22Rv1 (cell line): ENCODE results near the gene GM2A.

Experiments used
- H3K27ac ChIP-seq: fragments of 450-650 bp; 2 replicates; pipeline ENCODE4 v1.5.1; 2017
- ZFX ChIP-seq: fragments of 450-650 bp; IDR thresholded peaks from 2 replicates; pipeline ENCODE4 v1.6.1; 2017; ENCODE audit warnings: antibody characterized with exemption, borderline replicate concordance
- TF ChIP-seq, protein P1 (sequence below): fragments of 450-650 bp; IDR thresholded peaks from 2 replicates; pipeline ENCODE4 v1.5.1; 2017; ENCODE audit warnings: mild to moderate bottlenecking

Gene GM2A

DNA sequence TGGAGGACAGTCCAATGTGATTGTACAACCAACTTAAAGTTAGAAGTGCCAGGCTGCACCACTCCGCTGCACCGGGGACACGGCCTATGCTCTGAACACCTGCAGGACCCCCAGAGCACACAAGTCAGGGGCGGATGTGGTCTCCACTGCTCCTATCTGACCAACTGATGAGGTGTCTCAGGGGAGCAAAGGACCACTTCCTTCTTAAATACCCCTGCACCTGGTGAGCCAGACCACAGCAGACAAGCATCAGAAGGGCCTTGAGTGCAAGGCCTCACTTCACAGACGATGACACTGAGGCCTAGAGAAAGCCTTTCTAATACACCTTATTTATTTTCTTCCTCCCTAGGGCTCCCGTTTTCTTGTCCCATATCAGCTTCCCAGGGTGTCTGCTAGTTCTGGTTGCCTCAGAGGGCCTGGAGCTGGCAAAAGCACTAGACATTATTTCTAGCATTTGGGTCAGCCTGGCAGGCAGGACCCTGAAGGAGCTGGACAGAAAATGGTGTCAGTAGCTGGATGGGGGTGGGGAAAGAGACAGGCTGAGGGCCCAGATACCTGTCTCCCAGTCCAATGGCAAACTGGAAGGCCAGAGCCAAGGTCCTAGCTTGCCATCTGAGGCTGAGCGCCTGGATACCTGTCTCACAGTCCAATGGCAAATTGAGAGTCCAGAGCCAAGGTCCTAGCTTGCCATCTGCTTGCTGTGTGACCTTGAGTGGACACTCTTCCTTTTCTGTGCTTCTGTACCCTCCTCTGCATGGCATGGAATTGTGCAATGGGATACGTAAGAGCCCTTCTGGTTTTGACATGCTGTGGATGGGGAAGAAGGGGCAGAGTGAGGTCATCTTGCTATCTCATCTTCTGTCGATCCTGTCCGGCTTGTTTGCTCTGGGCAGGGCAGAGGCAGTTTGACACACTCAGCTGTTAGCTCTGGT, 38.1 kb upstream of the GM2A start:
- TF ChIP-seq, protein P1, sequence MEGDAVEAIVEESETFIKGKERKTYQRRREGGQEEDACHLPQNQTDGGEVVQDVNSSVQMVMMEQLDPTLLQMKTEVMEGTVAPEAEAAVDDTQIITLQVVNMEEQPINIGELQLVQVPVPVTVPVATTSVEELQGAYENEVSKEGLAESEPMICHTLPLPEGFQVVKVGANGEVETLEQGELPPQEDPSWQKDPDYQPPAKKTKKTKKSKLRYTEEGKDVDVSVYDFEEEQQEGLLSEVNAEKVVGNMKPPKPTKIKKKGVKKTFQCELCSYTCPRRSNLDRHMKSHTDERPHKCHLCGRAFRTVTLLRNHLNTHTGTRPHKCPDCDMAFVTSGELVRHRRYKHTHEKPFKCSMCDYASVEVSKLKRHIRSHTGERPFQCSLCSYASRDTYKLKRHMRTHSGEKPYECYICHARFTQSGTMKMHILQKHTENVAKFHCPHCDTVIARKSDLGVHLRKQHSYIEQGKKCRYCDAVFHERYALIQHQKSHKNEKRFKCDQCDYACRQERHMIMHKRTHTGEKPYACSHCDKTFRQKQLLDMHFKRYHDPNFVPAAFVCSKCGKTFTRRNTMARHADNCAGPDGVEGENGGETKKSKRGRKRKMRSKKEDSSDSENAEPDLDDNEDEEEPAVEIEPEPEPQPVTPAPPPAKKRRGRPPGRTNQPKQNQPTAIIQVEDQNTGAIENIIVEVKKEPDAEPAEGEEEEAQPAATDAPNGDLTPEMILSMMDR = no peak
- no peak for TF ChIP-seq ZFX
- no peak overlapping the region for H3K27ac ChIP-seq

DNA sequence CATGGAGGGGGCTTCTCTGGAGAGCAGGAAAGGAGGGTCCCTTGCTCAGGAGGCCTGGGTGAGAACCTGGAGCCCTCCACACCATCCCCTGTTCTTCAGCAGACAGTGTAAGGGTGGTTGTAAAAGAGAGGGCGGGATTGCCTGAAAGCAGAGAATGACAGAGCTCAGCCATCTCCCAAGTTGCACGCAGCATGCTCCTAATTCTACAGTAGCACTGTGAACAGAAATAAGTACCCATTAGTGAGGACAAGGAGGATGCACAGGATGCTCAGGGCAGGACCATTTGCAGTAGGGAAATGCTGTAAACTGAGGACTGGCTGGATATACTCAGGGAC, 37.5 kb upstream of the GM2A start:
- no peak overlapping the region for H3K27ac ChIP-seq
- no peak for TF ChIP-seq ZFX

DNA sequence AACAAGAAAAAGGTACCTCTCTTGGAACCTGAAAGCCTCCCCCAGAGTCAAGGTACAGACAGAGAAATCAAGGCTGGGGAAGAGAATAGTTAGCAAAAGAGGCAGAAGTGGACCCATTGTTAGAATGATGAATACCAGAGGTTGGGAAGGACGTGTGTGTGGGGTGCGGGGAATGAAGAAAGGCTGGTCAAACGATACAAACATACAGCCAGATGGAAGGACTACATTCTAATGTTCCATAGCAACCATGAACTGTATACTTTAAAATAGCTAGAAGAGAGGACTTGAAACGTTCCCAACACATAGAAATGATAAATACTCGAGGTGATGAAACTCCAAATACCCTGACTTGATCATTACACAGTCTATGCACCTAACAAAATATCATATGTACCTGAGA, 36.2 kb upstream of the GM2A start:
- H3K27ac ChIP-seq = no peak overlapping the region
- TF ChIP-seq ZFX = no peak
- TF ChIP-seq, protein P1 = no peak

DNA sequence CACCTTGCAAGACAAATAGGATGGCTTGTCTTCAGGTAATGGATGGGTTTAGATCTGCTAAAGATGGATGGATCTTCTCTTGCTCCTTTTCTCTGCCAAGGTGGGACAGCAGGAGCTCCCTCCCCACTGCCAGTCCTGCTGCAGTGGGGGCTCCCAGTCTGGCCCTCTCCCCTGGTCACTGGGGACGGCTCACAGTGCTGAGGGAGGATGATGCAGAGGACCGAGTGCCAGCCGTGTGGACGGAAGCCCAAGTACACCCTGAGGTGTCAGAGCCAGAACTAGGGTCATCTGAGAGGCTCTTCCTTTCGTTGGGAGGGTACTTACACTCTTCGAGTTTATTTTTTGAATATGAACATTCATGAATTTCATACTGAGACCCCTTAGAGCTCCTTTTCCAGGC, 34.8 kb upstream of the GM2A start:
- TF ChIP-seq ZFX = no peak
- TF ChIP-seq, protein P1 = no peak

DNA sequence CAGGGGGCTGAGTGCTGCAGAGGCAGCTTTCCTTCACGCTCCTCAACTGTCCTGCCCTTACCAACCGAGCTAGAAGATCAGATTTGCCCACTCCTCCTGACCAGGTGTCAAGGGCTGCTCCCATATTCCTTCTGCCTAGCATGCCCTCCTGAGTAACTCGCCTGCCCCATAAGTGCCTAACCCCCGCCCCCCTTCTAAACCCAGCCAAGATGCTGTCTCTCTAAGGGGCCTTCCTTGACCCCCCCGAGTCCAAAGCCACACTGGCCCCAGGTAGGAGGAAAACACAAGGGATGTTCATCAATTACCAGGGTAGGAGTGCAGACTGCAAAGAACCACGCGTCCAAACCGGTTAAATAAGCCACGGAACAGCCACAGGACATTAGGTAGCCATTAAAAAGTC, 33.8 kb upstream of the GM2A start:
- TF ChIP-seq ZFX = no peak
- TF ChIP-seq, protein P1 = no peak
- H3K27ac ChIP-seq = no peak overlapping the region

More for the DNA sequence above, 34.8 kb upstream of the GM2A start:
- no peak overlapping the region for H3K27ac ChIP-seq

DNA sequence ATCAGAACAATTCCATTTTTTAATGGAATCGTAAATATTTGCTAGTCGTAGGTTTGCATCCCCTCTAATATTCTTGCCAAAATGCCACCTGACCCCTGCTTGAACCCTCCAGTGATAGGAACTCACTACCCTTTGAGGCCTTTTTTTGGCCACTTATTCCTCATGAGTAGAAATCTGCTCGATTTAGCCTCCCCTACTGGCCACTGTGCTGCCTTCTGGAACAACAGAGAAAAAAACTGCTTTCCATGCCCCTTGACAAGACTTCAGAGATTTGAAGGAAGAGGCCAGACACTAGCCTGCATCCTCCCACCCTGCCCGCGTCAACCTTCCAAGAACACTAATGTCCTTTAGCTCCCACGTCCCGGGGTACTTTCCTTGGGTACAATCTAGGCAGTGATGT, 33.2 kb upstream of the GM2A start:
- TF ChIP-seq ZFX = no peak
- TF ChIP-seq, protein P1 = 0 out of 2 replicates have a peak, but pooled peaks have one; percentile 5
- no peak overlapping the region for H3K27ac ChIP-seq

DNA sequence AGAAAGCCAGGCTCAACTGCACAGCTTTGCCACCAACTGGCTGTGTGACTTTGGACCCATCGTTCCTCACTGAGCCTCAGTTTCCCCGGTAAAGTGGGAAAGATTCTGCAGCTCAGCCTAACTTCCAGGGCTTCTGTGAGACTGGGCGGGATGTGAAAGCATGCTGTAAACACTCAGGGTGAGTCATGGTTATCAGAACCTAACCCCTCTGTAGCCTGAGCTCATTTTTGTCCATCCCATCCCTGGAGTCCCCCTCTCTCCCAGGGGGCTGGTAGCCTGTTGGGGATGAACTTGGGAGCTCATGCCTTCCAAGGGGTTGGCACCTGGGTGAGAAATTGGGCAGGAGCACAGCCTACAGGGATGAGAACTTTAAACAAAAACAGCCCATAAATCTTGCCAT, 31.4 kb upstream of the GM2A start:
- no peak for TF ChIP-seq ZFX
- TF ChIP-seq, protein P1 = no peak
- no peak overlapping the region for H3K27ac ChIP-seq
